H1 (cell line): Measurements from ENCODE around the gene CSTF3.

Source experiments
- BRCA1 ChIP-seq: IDR thresholded peaks from 2 replicates; pipeline ENCODE4 v1.6.1; 2012; ENCODE audit warnings: low read depth, low read length, improper control_type of control experiment
- HDAC2 ChIP-seq, 2 experiments: fragments of 300-600 bp in 1 of 2; sonication (generic) in 1 of 2; IDR thresholded peaks; 2 replicates each; pipeline ENCODE4 v1.6.1; 2011 to 2012; ENCODE audit warnings: low read depth in 2 of 2, low read length in 2 of 2, mild to moderate bottlenecking in 2 of 2, moderate library complexity in 2 of 2, borderline replicate concordance in 1 of 2, inconsistent platforms in 1 of 2

- TF ChIP-seq HDAC2 (IDR thresholded peaks at IDR 0.05; ENCODE audit: borderline replicate concordance in 1 of 2, low read depth in 2 of 2, low read length in 2 of 2) (no peak), BRCA1 (no peak)
Observed at GRCh38 chr11:33197915-33198727, 36.8 kb upstream of the CSTF3 start.
